GM12878 (cell line): ENCODE data around the gene IGFALS.

Experiments
- ASH2L ChIP-seq: fragments of 300-600, 200-600 bp; sonication (generic); IDR thresholded peaks from 2 replicates; pipeline ENCODE4 v1.6.1; 2017; ENCODE audit warnings: low read depth, mild to moderate bottlenecking, borderline replicate concordance
- CBX3 ChIP-seq: fragments of 200-600 bp; sonication (generic); IDR thresholded peaks from 2 replicates; pipeline ENCODE4 v1.6.1; 2016; ENCODE audit warnings: low read depth, borderline replicate concordance
- CEBPB ChIP-seq, 2 experiments: fragments of 150-350 bp in 1 of 2; IDR thresholded peaks; 2 replicates each; pipeline ENCODE4 v1.6.1; 2012 to 2014; ENCODE audit warnings: low read depth in 2 of 2, low read length in 2 of 2, borderline replicate concordance in 1 of 2, inconsistent platforms in 1 of 2
- TCF7 ChIP-seq: IDR thresholded peaks from 2 replicates; pipeline ENCODE4 v1.6.1; 2014; ENCODE audit warnings: antibody characterized with exemption, borderline replicate concordance
- TF ChIP-seq, protein P1 (sequence below), 3 experiments: IDR thresholded peaks in 2 of 3; conservative IDR thresholded peaks in 1 of 3; 2 replicates each; pipeline ENCODE4 v1.5.1; 2011; ENCODE audit warnings: low read depth in 3 of 3, low read length in 3 of 3, mild to moderate bottlenecking in 3 of 3, control low read depth in 2 of 3, moderate library complexity in 2 of 3, inconsistent platforms in 1 of 3, mixed read lengths in 1 of 3; ENCODE audit not compliant: control insufficient read depth in 2 of 3, insufficient read depth in 1 of 3; ENCODE audit errors: extremely low read depth in 1 of 3
- TF ChIP-seq, protein P2 (sequence below): IDR thresholded peaks from 2 replicates; pipeline ENCODE4 v1.6.1; 2012; ENCODE audit warnings: low read depth, low read length, improper control_type of control experiment

DNA sequence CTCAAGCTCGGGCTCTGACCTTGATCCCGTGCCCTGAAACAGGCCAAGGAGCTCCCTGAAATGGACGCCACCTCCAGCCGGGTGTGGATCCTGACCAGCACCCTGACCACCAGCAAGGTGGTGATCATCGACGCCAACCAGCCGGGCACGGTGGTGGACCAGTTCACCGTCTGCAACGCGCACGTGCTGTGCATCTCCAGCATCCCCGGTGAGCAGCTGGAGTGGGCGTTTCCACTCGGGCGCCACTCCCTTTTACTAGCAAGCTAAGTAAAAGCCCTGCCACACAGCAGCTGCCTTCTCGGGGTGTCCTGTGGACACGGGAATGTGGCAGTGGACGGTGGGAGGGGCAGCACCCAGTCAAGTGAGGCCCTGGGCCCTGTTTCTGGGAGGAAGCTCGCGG is 28.5 kb downstream of the IGFALS start:
- TF ChIP-seq, protein P1, sequence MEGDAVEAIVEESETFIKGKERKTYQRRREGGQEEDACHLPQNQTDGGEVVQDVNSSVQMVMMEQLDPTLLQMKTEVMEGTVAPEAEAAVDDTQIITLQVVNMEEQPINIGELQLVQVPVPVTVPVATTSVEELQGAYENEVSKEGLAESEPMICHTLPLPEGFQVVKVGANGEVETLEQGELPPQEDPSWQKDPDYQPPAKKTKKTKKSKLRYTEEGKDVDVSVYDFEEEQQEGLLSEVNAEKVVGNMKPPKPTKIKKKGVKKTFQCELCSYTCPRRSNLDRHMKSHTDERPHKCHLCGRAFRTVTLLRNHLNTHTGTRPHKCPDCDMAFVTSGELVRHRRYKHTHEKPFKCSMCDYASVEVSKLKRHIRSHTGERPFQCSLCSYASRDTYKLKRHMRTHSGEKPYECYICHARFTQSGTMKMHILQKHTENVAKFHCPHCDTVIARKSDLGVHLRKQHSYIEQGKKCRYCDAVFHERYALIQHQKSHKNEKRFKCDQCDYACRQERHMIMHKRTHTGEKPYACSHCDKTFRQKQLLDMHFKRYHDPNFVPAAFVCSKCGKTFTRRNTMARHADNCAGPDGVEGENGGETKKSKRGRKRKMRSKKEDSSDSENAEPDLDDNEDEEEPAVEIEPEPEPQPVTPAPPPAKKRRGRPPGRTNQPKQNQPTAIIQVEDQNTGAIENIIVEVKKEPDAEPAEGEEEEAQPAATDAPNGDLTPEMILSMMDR (IDR thresholded peaks at IDR 0.05 in 2 of 3, conservative IDR thresholded peaks at IDR 0.05 in 1 of 3; ENCODE audit: control insufficient read depth in 2 of 3, extremely low read depth in 1 of 3, insufficient read depth in 1 of 3, low read depth in 3 of 3, low read length in 3 of 3), result no peak
- TF ChIP-seq, protein P2, sequence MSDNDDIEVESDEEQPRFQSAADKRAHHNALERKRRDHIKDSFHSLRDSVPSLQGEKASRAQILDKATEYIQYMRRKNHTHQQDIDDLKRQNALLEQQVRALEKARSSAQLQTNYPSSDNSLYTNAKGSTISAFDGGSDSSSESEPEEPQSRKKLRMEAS, result no peak
- TF ChIP-seq CEBPB (IDR thresholded peaks at IDR 0.05; ENCODE audit: borderline replicate concordance in 1 of 2, low read depth in 2 of 2, low read length in 2 of 2) (no peak), ASH2L (no peak), TCF7 (no peak), CBX3 (no peak)
